Erythroblast (primary cell): ENCODE results near the gene PRKG1.

Source experiments
- GATA1 ChIP-seq: IDR thresholded peaks from 2 replicates; pipeline ENCODE4 v1.6.1; 2011; ENCODE audit warnings: low read depth, mild to moderate bottlenecking, control low read depth, low read length, moderate library complexity
- POLR2A ChIP-seq: IDR thresholded peaks from 2 replicates; pipeline ENCODE4 v1.6.1; 2011; ENCODE audit warnings: mild to moderate bottlenecking, low read length

- TF ChIP-seq POLR2A (no peak), GATA1 (no peak)
Measured at GRCh38 chr10:51528527-51528926, 454.2 kb downstream of the PRKG1 start.
